Gastrocnemius medialis (tissue), 4 donors: Measurements from ENCODE around the gene CNR1.

Experiments
- POLR2A ChIP-seq, 2 donors: fragments of 450-650 bp; IDR thresholded peaks; one replicate each; pipeline ENCODE4 v1.6.1; 2017; ENCODE audit warnings: antibody characterized with exemption in 2 of 2, mild to moderate bottlenecking in 2 of 2, moderate library complexity in 2 of 2
- TF ChIP-seq, protein P1 (sequence below), 5 experiments: fragments of 450-650 bp in 3 of 5; fragments of 200-600 bp in 2 of 5; sonication (generic) in 2 of 5; IDR thresholded peaks in 4 of 5; conservative IDR thresholded peaks in 1 of 5; 1 replicate in 4 of 5; 2 replicates in 1 of 5; pipeline ENCODE4 v1.5.1; 2016 to 2019; ENCODE audit warnings: antibody characterized with exemption in 5 of 5, mild to moderate bottlenecking in 3 of 5, moderate library complexity in 3 of 5

- TF ChIP-seq, protein P1, sequence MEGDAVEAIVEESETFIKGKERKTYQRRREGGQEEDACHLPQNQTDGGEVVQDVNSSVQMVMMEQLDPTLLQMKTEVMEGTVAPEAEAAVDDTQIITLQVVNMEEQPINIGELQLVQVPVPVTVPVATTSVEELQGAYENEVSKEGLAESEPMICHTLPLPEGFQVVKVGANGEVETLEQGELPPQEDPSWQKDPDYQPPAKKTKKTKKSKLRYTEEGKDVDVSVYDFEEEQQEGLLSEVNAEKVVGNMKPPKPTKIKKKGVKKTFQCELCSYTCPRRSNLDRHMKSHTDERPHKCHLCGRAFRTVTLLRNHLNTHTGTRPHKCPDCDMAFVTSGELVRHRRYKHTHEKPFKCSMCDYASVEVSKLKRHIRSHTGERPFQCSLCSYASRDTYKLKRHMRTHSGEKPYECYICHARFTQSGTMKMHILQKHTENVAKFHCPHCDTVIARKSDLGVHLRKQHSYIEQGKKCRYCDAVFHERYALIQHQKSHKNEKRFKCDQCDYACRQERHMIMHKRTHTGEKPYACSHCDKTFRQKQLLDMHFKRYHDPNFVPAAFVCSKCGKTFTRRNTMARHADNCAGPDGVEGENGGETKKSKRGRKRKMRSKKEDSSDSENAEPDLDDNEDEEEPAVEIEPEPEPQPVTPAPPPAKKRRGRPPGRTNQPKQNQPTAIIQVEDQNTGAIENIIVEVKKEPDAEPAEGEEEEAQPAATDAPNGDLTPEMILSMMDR (IDR thresholded peaks at IDR 0.05 in 4 of 5, conservative IDR thresholded peaks at IDR 0.05 in 1 of 5) = no peak
- no peak for TF ChIP-seq POLR2A (IDR thresholded peaks at IDR 0.05)
Observed at GRCh38 chr6:88144637-88145297, 21.4 kb downstream of the CNR1 start.
